ENCODE data around the gene GM2A. TPM values are rescaled to one million over a fixed set of nuclear protein-coding genes. Genes with fewer than 3 reads are reported as not detected.

The GM2A gene
- 10 to 100 TPM; 19.5 to 19.6 TPM for total RNA-seq

DNA sequence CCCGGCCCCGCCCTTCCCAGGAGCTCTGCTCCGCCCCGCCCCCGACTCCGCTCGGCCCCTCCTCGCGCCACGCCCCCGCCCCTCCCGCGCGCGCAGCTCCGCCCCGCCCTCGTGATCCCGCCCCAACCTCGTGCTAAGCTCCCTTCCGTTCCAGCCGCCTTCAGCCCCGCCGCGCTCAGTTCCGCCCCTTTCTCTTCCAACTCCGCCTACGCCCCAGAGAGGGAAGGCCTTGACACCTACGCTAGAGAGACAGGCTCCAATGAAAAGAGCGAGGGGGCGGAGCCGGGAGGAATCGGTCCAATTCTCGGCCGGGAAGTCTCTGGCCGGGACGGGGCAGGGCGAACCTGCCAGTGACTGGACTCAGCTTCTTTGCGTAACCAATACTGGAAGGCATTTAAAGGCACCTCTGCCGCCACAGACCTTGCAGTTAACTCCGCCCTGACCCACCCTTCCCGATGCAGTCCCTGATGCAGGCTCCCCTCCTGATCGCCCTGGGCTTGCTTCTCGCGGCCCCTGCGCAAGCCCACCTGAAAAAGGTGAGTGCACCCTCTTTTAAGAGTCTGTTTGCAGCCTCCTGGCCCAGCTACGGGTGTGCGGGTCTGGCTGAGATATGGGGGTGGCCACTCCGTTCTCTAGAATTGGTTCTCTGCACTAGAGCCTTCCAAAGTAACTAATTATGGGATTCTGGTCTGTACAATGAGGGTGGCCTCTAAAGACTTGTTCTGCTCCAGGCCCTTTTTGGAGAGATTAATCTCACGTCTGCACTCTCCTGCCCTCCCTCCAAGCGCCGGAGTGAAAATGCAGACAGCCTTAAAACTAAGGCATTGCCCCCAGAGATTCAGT lies at the start of gene GM2A:
GM2A (plus strand) TSS at position 424 of the 843 bp plus-strand sequence; CDS start at position 456, 32 bp downstream.
- H3K9me3 Mint-ChIP-seq (ENCODE audit: insufficient read depth) = no peaks in the 10 kb centered on the region
- ChIA-PET POLR2A (interaction anchor here (0.5 to 2.3 kb wide), 10 partner anchors 18 to 1017 kb away, joined by 3 to 11 read pairs (median 4); partner anchors contain the start of genes ANXA6 and CCDC69), CTCF (interaction anchor here (0.9 to 3.1 kb wide), 11 partner anchors 12 to 406 kb away, joined by 3 to 23 read pairs (median 6); partner anchors contain the start of genes CCDC69 and SLC36A1)
- H3K36me3 Mint-ChIP-seq (ENCODE audit: low read depth) = peaks cover 4% of the 10 kb centered on the region
- H3K27me3 Mint-ChIP-seq (ENCODE audit: low read depth) = no peaks in the 10 kb centered on the region
- H3K27ac Mint-ChIP-seq = peak within 1 kb of the TSS; percentile 93
- H3K4me1 Mint-ChIP-seq (ENCODE audit: low read depth) = peaks cover 39% of the 10 kb centered on the region
- ATAC-seq (peak; percentile 98), DNase-seq (peak; percentile 99)
- peak within 1 kb of the TSS; percentile 88 for H3K4me3 Mint-ChIP-seq

DNA sequence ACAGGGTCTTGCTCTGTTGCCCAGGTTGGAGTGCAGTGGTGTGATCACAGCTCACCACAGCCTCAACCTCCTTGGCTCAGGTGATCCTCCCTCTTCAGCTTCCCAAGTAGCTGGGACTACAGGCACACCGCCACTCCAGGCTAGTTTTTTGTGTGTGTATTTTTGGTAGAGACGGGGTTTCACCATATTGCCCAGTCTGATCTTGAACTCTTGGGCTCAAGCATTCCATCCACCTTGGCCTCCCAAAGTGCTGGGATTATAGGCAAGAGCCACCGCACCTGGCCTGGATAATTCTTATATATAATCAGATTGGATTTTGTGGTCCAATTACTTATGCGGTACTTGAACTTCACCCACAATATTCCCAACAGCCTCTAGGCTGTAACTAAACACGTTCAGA lies 48.9 kb upstream of the GM2A start:
- no peak overlapping the region for H3K27ac Mint-ChIP-seq
- H3K36me3 Mint-ChIP-seq (ENCODE audit: low read depth) = peaks cover 56% of the 10 kb centered on the region
- H3K9me3 Mint-ChIP-seq (ENCODE audit: insufficient read depth) = no peaks in the 10 kb centered on the region
- H3K4me1 Mint-ChIP-seq (ENCODE audit: low read depth) = peaks cover 46% of the 10 kb centered on the region
- no peak for DNase-seq
- POLR2A ChIA-PET = interaction anchor here (0.7 to 3.3 kb wide), 4 partner anchors 8 to 18 kb away, joined by 4 to 22 read pairs (median 12); no protein-coding TSS in a partner anchor
- no peak for ATAC-seq
- no peak overlapping the region for H3K4me3 Mint-ChIP-seq
- H3K27me3 Mint-ChIP-seq (ENCODE audit: low read depth) = no peaks in the 10 kb centered on the region
- CTCF ChIA-PET = interaction anchor here (0.7 to 1.8 kb wide), 2 partner anchors 19 to 35 kb away, joined by 3 to 7 read pairs; partner anchors contain the start of gene CCDC69

DNA sequence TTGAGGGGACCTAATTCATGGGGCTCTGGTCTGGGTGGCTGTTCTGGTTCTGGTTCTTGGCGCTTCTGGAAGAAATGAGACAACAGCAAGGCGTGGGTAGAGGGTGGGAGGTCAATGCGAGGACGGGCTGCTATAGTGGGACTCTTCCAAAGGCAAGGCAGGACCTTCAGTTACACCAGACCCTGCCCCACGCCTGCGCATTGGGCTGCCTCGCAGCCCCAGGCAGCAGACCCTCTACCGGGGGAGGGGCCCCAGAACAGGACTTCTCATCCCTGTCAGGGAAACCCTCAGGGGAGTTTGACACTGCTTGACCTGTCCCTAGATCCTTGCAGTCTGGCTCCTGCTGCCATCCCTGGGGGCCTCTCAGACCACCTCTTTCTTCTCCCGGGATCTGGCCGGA lies 47.6 kb upstream of the GM2A start:
- CTCF ChIA-PET = interaction anchor here (1.5 kb wide), 1 partner anchor 80 kb away, joined by 3 read pairs; no protein-coding TSS in a partner anchor
- POLR2A ChIA-PET = interaction anchor here (2.2 kb wide), 1 partner anchor 9 kb away, joined by 9 read pairs; no protein-coding TSS in a partner anchor

DNA sequence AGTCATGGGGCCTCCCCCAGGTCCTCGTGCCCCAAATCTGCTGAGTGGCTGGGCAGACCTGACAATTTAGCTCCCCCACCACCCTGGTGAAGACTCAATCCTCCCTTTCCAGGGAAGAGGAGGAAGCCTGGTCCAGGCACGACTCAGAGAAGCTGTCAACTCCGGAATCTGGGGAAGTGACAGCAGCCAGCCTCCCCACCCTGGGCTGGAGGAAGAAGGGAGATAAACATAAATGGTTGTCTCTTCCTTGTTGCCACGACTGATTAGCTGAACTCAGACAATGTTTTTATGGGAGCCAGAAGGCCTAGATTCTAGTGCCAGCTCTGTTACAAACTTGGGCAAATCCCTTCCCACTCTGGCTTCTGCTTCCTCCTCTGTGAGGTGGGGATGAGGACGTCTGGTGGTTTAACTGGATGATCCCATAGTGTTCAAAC lies 44.5 kb upstream of the GM2A start:
- POLR2A ChIA-PET = interaction anchor here (0.7 to 1.0 kb wide), 3 partner anchors 10 to 797 kb away, joined by 3 read pairs; partner anchors contain the start of gene TNIP1
- Mint-ChIP-seq H3K27me3 (ENCODE audit: low read depth) (no peaks in the 10 kb centered on the region), H3K27ac (peak overlapping the region; percentile 65), H3K4me3 (no peak overlapping the region), H3K9me3 (ENCODE audit: insufficient read depth) (no peaks in the 10 kb centered on the region), H3K36me3 (ENCODE audit: low read depth) (peaks cover 42% of the 10 kb centered on the region), H3K4me1 (ENCODE audit: low read depth) (peaks cover 68% of the 10 kb centered on the region)
- ATAC-seq (no peak), DNase-seq (no peak)
- CTCF ChIA-PET = interaction anchor here (0.8 to 2.5 kb wide), 5 partner anchors 17 to 126 kb away, joined by 3 to 9 read pairs (median 4); no protein-coding TSS in a partner anchor

More for the DNA sequence above, 47.6 kb upstream of the GM2A start:
- no peak for DNase-seq
- H3K4me1 Mint-ChIP-seq (ENCODE audit: low read depth) = peaks cover 57% of the 10 kb centered on the region
- no peaks in the 10 kb centered on the region for H3K27me3 Mint-ChIP-seq (ENCODE audit: low read depth)
- peaks cover 52% of the 10 kb centered on the region for H3K36me3 Mint-ChIP-seq (ENCODE audit: low read depth)
- ATAC-seq = no peak
- H3K9me3 Mint-ChIP-seq (ENCODE audit: insufficient read depth) = no peaks in the 10 kb centered on the region
- no peak overlapping the region for H3K4me3 Mint-ChIP-seq
- H3K27ac Mint-ChIP-seq = peak overlapping the region; percentile 56

DNA sequence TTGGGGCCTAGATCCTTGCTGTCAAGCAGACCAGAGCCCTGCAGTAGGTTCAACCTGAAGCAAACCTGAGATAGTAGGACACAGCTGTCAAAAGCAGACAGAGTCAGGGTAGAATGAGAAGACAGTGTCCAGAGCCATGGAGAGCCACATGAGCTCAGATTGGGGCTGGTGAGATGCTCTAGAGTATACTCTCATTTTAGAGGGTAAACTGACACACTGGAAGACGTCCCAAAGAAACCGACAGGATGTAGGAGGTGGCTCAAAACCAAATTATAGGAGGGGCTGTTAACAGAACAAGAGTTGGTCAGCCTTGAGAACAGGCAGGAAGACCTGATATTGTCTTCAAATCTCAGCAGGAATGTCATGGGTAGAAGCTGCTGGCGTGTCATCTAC lies 40.6 kb upstream of the GM2A start:
- Mint-ChIP-seq H3K9me3 (ENCODE audit: insufficient read depth) (no peaks in the 10 kb centered on the region), H3K27ac (peak overlapping the region; percentile 93), H3K4me3 (peak overlapping the region; percentile 87), H3K4me1 (ENCODE audit: low read depth) (peaks cover 80% of the 10 kb centered on the region), H3K27me3 (ENCODE audit: low read depth) (no peaks in the 10 kb centered on the region), H3K36me3 (ENCODE audit: low read depth) (peaks cover 61% of the 10 kb centered on the region)
- DNase-seq = no peak
- ChIA-PET POLR2A (interaction anchor here (0.7 to 6.0 kb wide), 11 partner anchors 10 to 559 kb away, joined by 3 to 114 read pairs (median 4); partner anchors contain the start of genes ANXA6, CCDC69, G3BP1 and GM2A), CTCF (interaction anchor here (0.8 to 5.9 kb wide), 12 partner anchors 10 to 131 kb away, joined by 3 to 57 read pairs (median 6); partner anchors contain the start of gene CCDC69)
- ATAC-seq = peak; percentile 7

DNA sequence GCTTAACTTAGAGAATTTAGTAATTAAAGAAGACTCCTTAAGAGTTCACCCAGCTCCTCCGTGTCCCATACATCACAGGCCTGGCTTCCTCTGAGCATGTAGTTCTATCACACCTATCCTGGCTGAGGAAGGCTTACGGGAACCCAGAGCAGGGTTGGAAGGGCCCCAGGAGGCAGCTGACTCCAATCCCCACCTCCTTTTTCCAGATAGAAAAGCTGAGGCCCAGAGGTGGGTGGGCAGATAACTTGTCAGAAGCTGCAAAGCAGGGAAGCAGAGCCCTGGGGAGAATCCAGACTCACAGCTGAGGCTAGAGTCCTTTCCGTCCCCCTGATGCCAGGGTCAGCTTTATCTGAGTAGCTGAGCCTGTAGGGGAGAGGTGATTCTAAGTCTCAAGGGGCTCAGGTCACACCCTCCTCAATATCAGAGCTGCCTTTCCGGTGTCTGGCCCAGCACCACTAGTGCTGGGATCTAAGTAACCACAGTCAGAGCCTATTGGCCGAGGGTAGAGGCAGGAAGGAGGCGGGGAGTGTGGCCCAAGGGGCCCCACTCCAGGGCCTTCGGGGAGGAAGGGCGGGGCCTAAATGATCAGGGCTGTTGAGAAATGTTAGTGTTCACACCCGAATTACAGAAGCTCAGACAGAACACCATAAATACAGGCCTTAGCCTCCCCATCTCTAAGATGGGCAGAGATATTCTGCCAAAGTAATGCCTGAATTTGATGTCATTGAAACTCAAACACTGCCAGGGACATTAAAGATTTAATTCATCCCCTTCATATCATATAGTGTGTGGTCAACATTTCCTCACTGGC lies 39.0 kb upstream of the GM2A start:
- CTCF ChIA-PET = interaction anchor here (0.8 to 5.9 kb wide), 14 partner anchors 9 to 755 kb away, joined by 3 to 57 read pairs (median 6); partner anchors contain the start of gene CCDC69
- Mint-ChIP-seq H3K4me1 (ENCODE audit: low read depth) (peaks cover 82% of the 10 kb centered on the region), H3K27ac (peak overlapping the region; percentile 97), H3K27me3 (ENCODE audit: low read depth) (no peaks in the 10 kb centered on the region), H3K4me3 (peak overlapping the region; percentile 87), H3K9me3 (ENCODE audit: insufficient read depth) (no peaks in the 10 kb centered on the region), H3K36me3 (ENCODE audit: low read depth) (peaks cover 63% of the 10 kb centered on the region)
- ATAC-seq (peak; percentile 88), DNase-seq (peak; percentile 95)
- POLR2A ChIA-PET = interaction anchor here (0.5 to 6.0 kb wide), 22 partner anchors 9 to 1280 kb away, joined by 3 to 114 read pairs (median 4); partner anchors contain the start of genes ANXA6, CCDC69, GM2A and RPS14

DNA sequence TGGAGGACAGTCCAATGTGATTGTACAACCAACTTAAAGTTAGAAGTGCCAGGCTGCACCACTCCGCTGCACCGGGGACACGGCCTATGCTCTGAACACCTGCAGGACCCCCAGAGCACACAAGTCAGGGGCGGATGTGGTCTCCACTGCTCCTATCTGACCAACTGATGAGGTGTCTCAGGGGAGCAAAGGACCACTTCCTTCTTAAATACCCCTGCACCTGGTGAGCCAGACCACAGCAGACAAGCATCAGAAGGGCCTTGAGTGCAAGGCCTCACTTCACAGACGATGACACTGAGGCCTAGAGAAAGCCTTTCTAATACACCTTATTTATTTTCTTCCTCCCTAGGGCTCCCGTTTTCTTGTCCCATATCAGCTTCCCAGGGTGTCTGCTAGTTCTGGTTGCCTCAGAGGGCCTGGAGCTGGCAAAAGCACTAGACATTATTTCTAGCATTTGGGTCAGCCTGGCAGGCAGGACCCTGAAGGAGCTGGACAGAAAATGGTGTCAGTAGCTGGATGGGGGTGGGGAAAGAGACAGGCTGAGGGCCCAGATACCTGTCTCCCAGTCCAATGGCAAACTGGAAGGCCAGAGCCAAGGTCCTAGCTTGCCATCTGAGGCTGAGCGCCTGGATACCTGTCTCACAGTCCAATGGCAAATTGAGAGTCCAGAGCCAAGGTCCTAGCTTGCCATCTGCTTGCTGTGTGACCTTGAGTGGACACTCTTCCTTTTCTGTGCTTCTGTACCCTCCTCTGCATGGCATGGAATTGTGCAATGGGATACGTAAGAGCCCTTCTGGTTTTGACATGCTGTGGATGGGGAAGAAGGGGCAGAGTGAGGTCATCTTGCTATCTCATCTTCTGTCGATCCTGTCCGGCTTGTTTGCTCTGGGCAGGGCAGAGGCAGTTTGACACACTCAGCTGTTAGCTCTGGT lies 38.1 kb upstream of the GM2A start:
- Mint-ChIP-seq H3K27me3 (ENCODE audit: low read depth) (no peaks in the 10 kb centered on the region), H3K27ac (peak overlapping the region; percentile 97), H3K9me3 (ENCODE audit: insufficient read depth) (no peaks in the 10 kb centered on the region), H3K36me3 (ENCODE audit: low read depth) (peaks cover 67% of the 10 kb centered on the region), H3K4me3 (peak overlapping the region; percentile 87), H3K4me1 (ENCODE audit: low read depth) (peaks cover 82% of the 10 kb centered on the region)
- ChIA-PET CTCF (interaction anchor here (0.9 to 5.9 kb wide), 12 partner anchors 8 to 136 kb away, joined by 3 to 57 read pairs (median 6); partner anchors contain the start of gene CCDC69), POLR2A (interaction anchor here (0.6 to 6.0 kb wide), 19 partner anchors 8 to 1281 kb away, joined by 3 to 114 read pairs (median 4); partner anchors contain the start of genes ANXA6, CCDC69, GM2A and RPS14)
- DNase-seq (peak; percentile 85), ATAC-seq (peak; percentile 43)

DNA sequence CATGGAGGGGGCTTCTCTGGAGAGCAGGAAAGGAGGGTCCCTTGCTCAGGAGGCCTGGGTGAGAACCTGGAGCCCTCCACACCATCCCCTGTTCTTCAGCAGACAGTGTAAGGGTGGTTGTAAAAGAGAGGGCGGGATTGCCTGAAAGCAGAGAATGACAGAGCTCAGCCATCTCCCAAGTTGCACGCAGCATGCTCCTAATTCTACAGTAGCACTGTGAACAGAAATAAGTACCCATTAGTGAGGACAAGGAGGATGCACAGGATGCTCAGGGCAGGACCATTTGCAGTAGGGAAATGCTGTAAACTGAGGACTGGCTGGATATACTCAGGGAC lies 37.5 kb upstream of the GM2A start:
- Mint-ChIP-seq H3K4me1 (ENCODE audit: low read depth) (peaks cover 84% of the 10 kb centered on the region), H3K27ac (peak overlapping the region; percentile 97), H3K27me3 (ENCODE audit: low read depth) (no peaks in the 10 kb centered on the region), H3K9me3 (ENCODE audit: insufficient read depth) (no peaks in the 10 kb centered on the region), H3K4me3 (peak overlapping the region; percentile 87), H3K36me3 (ENCODE audit: low read depth) (peaks cover 72% of the 10 kb centered on the region)
- ChIA-PET POLR2A (interaction anchor here (1.2 to 6.0 kb wide), 3 partner anchors 8 to 20 kb away, joined by 3 to 114 read pairs (median 8); partner anchors contain the start of gene CCDC69), CTCF (interaction anchor here (0.6 to 5.9 kb wide), 8 partner anchors 7 to 100 kb away, joined by 3 to 57 read pairs (median 10); partner anchors contain the start of gene CCDC69)
- ATAC-seq (no peak), DNase-seq (no peak)

DNA sequence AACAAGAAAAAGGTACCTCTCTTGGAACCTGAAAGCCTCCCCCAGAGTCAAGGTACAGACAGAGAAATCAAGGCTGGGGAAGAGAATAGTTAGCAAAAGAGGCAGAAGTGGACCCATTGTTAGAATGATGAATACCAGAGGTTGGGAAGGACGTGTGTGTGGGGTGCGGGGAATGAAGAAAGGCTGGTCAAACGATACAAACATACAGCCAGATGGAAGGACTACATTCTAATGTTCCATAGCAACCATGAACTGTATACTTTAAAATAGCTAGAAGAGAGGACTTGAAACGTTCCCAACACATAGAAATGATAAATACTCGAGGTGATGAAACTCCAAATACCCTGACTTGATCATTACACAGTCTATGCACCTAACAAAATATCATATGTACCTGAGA lies 36.2 kb upstream of the GM2A start:
- CTCF ChIA-PET = interaction anchor here (0.8 to 3.5 kb wide), 2 partner anchors 8 to 22 kb away, joined by 3 to 26 read pairs; no protein-coding TSS in a partner anchor
- Mint-ChIP-seq H3K27ac (peak overlapping the region; percentile 72), H3K4me1 (ENCODE audit: low read depth) (peaks cover 85% of the 10 kb centered on the region), H3K36me3 (ENCODE audit: low read depth) (peaks cover 82% of the 10 kb centered on the region), H3K9me3 (ENCODE audit: insufficient read depth) (no peaks in the 10 kb centered on the region), H3K27me3 (ENCODE audit: low read depth) (no peaks in the 10 kb centered on the region), H3K4me3 (peak overlapping the region; percentile 4)
- ATAC-seq (no peak), DNase-seq (no peak)
- POLR2A ChIA-PET = no interaction called here

DNA sequence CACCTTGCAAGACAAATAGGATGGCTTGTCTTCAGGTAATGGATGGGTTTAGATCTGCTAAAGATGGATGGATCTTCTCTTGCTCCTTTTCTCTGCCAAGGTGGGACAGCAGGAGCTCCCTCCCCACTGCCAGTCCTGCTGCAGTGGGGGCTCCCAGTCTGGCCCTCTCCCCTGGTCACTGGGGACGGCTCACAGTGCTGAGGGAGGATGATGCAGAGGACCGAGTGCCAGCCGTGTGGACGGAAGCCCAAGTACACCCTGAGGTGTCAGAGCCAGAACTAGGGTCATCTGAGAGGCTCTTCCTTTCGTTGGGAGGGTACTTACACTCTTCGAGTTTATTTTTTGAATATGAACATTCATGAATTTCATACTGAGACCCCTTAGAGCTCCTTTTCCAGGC lies 34.8 kb upstream of the GM2A start:
- ChIA-PET POLR2A (interaction anchor here (0.9 kb wide), 1 partner anchor 10 kb away, joined by 3 read pairs; no protein-coding TSS in a partner anchor), CTCF (interaction anchor here (11.9 kb wide), 1 partner anchor 21 kb away, joined by 133 read pairs; no protein-coding TSS in a partner anchor)
- ATAC-seq = no peak
- H3K9me3 Mint-ChIP-seq (ENCODE audit: insufficient read depth) = no peaks in the 10 kb centered on the region
- peak overlapping the region; percentile 83 for H3K27ac Mint-ChIP-seq
- peaks cover 85% of the 10 kb centered on the region for H3K4me1 Mint-ChIP-seq (ENCODE audit: low read depth)
- no peaks in the 10 kb centered on the region for H3K27me3 Mint-ChIP-seq (ENCODE audit: low read depth)
- peaks cover 88% of the 10 kb centered on the region for H3K36me3 Mint-ChIP-seq (ENCODE audit: low read depth)
- DNase-seq = no peak
- H3K4me3 Mint-ChIP-seq = no peak overlapping the region

Data from activated CD8-positive, alpha-beta T cell treated with anti-CD3 and anti-CD28 coated beads, Interleukin-2, amount 10 ng/mL, durations not matched to agents 7 days and 5 days (primary cell).